ENCODE data around the gene F2R. TPM values are rescaled to one million over a fixed set of nuclear protein-coding genes. Genes with fewer than 3 reads are reported as not detected.

The F2R gene
- total and polyA plus RNA-seq, 2 of the 8 experiments (the other 6 are each of a cell fraction or from before 2014, with no cell fraction given) = 23.8 to 29.1 TPM

DNA sequence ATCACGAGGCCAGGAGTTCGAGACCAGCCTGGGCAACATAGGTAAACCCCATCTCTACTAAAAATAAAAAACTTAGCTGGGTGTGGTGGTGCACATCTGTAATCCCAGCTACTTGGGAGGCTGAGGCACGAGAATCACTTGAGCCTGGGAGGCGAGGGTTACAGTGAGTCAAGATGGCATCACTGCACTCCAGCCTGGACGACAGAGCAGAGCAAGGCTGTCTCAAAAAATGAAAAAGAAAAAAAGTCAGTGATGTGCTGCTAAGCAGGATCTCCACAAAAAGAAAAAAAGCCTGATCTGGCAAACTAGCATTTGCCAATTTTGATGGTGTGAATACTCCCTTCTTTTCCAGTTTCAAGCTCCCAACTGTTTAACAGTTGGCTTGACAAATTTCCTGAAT, 21.9 kb downstream of the F2R start:
- DNase-seq (ENCODE audit: low read depth in 1 of 2, low spot score in 2 of 2) (no peak), FAIRE-seq (no peak)
- H3K23me2 ChIP-seq (ENCODE audit: low read depth, low read length) = no peaks in the 10 kb centered on the region
- no peak overlapping the region for H2AK5ac ChIP-seq (ENCODE audit: low read depth, low read length)
- H3K27me3 ChIP-seq (replicated peaks in 1 of 4; ENCODE audit: control insufficient read depth in 3 of 4, extremely low read depth in 1 of 4, insufficient read depth in 3 of 4, low read length in 3 of 4) = no peaks in the 10 kb centered on the region
- no peak overlapping the region for H2BK12ac ChIP-seq (ENCODE audit: low read depth, low read length)
- H2BK20ac ChIP-seq (ENCODE audit: low read length) = no peak overlapping the region
- no peaks in the 10 kb centered on the region for H3K79me2 ChIP-seq (ENCODE audit: control insufficient read depth in 1 of 2, insufficient read depth in 2 of 2, low read length in 2 of 2)
- H3K9ac ChIP-seq (replicated peaks in 1 of 4; ENCODE audit: extremely low read depth in 1 of 4, low read depth in 3 of 4, low read length in 3 of 4) = no peak overlapping the region
- POLR2A ChIA-PET (ENCODE audit: partially characterized antibody) = interaction anchor here (1.5 kb wide), 1 partner anchor 70 kb away, joined by 6 read pairs; no protein-coding TSS in a partner anchor
- no peak overlapping the region for H3K56ac ChIP-seq (replicated peaks; ENCODE audit: insufficient read length, low read depth, low read length)
- H4K5ac ChIP-seq (ENCODE audit: insufficient read length, low read depth, low read length) = no peak overlapping the region
- no peak overlapping the region for H4K91ac ChIP-seq (replicated peaks; ENCODE audit: insufficient read length, low read length)
- no peak overlapping the region for H3K4ac ChIP-seq (replicated peaks; ENCODE audit: insufficient read length, low read depth, low read length)
- no peak overlapping the region for H3K4me3 ChIP-seq (ENCODE audit: extremely low read depth in 1 of 4, insufficient read depth in 2 of 4, low read depth in 3 of 4, low read length in 4 of 4)
- H3K9me3 ChIP-seq (ENCODE audit: insufficient read depth in 2 of 2, low read depth in 1 of 2, low read length in 1 of 2) = no peaks in the 10 kb centered on the region
- no peak overlapping the region for H2BK15ac ChIP-seq (ENCODE audit: low read length)
- H3K36me3 ChIP-seq (ENCODE audit: control insufficient read depth in 2 of 4, insufficient read depth in 4 of 4, low read length in 3 of 4) = peaks cover 0 to 10% (median 2%) of the 10 kb centered on the region in 4 experiments; a peak in 4 of 8 replicates
- no peak overlapping the region for H3K18ac ChIP-seq (ENCODE audit: extremely low read depth, low read length)
- H3K14ac ChIP-seq (ENCODE audit: insufficient read length) = no peak overlapping the region
- no peak overlapping the region for H2BK5ac ChIP-seq (ENCODE audit: low read depth, low read length)
- no peak overlapping the region for H2AFZ ChIP-seq (ENCODE audit: low read length)
- no peak overlapping the region for H2BK120ac ChIP-seq (replicated peaks; ENCODE audit: low read depth, low read length)
- H4K8ac ChIP-seq (ENCODE audit: extremely low read depth, insufficient read depth, low read length) = no peak overlapping the region
- peaks cover 3 to 4% of the 10 kb centered on the region in 2 experiments for H4K20me1 ChIP-seq (replicated peaks in 1 of 2; ENCODE audit: control insufficient read depth in 1 of 2, insufficient read depth in 2 of 2, low read length in 2 of 2)
- no peak overlapping the region for H3K27ac ChIP-seq (ENCODE audit: low read depth, low read length)
- H3K79me1 ChIP-seq (ENCODE audit: low read depth, low read length) = no peaks in the 10 kb centered on the region; the same call in 1 of the 2 replicates
- no peak overlapping the region for H3K4me2 ChIP-seq (ENCODE audit: insufficient read depth in 1 of 2, low read depth in 2 of 2, low read length in 2 of 2)
- no peak overlapping the region for H3K23ac ChIP-seq (ENCODE audit: insufficient read length)
- WGBS, 2 experiments (ENCODE audit: extremely low coverage in 1 of 2, insufficient coverage in 1 of 2, insufficient read length in 1 of 2, insufficient replicate concordance in 2 of 2, low coverage in 1 of 2, low lambda C conversion rate in 2 of 2, missing lambda C conversion rate in 1 of 2) = 98% methylated on average over 5 of the region's 5 CpGs; no CpG with 5 or more reads in 1 of the 2 experiments
- CTCF ChIA-PET (ENCODE audit: partially characterized antibody) = interaction anchor here (0.9 to 2.0 kb wide), 4 partner anchors 9 to 37 kb away, joined by 3 to 7 read pairs (median 4); no protein-coding TSS in a partner anchor
- H3K4me1 ChIP-seq (replicated peaks in 1 of 4; ENCODE audit: control insufficient read depth in 3 of 4, insufficient read depth in 4 of 4, low read length in 3 of 4) = peaks cover 0 to 3% (median 0%) of the 10 kb centered on the region in 4 experiments; a peak in 1 of 7 replicates
- no peak for TF ChIP-seq TBP (IDR thresholded peaks at IDR 0.05; ENCODE audit: low read depth, low read length)
- TF ChIP-seq GABPA (IDR thresholded peaks at IDR 0.05; ENCODE audit: borderline replicate concordance, insufficient read depth, low read length) = no peak
- TF ChIP-seq FOSL1 (IDR thresholded peaks at IDR 0.05; ENCODE audit: insufficient read depth, low read depth, low read length) = no peak
- TF ChIP-seq NANOG (IDR thresholded peaks at IDR 0.05; ENCODE audit: insufficient read depth, low read depth, low read length, poor library complexity, severe bottlenecking) = no peak
- TF ChIP-seq, protein P1, sequence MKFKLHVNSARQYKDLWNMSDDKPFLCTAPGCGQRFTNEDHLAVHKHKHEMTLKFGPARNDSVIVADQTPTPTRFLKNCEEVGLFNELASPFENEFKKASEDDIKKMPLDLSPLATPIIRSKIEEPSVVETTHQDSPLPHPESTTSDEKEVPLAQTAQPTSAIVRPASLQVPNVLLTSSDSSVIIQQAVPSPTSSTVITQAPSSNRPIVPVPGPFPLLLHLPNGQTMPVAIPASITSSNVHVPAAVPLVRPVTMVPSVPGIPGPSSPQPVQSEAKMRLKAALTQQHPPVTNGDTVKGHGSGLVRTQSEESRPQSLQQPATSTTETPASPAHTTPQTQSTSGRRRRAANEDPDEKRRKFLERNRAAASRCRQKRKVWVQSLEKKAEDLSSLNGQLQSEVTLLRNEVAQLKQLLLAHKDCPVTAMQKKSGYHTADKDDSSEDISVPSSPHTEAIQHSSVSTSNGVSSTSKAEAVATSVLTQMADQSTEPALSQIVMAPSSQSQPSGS (IDR thresholded peaks at IDR 0.05; ENCODE audit: low read length) = no peak
- TF ChIP-seq SP4 (IDR thresholded peaks at IDR 0.05; ENCODE audit: low read length) = no peak
- TF ChIP-seq RXRA (IDR thresholded peaks at IDR 0.05; ENCODE audit: insufficient read depth, low read depth, low read length) = no peak
- no peak for TF ChIP-seq EZH2 (IDR thresholded peaks at IDR 0.05; ENCODE audit: low read depth, low read length, severe bottlenecking)
- no peak for TF ChIP-seq POLR2AphosphoS5 (IDR thresholded peaks at IDR 0.05; ENCODE audit: low read depth, low read length)
- TF ChIP-seq CTBP2 (IDR thresholded peaks at IDR 0.05; ENCODE audit: borderline replicate concordance, insufficient read depth, insufficient read length, low read length) = no peak
- no peak for TF ChIP-seq POU5F1 (IDR thresholded peaks at IDR 0.05; ENCODE audit: low read depth, low read length)
- no peak for TF ChIP-seq EGR1 (IDR thresholded peaks at IDR 0.05; ENCODE audit: borderline replicate concordance, low read depth, low read length)

Measured in H1 (cell line).